ENCODE results near the gene DLG2. TPM values are rescaled to one million over a fixed set of nuclear protein-coding genes. Genes with fewer than 3 reads are reported as not detected.

DLG2 gene
- total RNA-seq, 4 donors from 2014 or later: 6.5 to 14.6 (median 7.2) TPM

DNA sequence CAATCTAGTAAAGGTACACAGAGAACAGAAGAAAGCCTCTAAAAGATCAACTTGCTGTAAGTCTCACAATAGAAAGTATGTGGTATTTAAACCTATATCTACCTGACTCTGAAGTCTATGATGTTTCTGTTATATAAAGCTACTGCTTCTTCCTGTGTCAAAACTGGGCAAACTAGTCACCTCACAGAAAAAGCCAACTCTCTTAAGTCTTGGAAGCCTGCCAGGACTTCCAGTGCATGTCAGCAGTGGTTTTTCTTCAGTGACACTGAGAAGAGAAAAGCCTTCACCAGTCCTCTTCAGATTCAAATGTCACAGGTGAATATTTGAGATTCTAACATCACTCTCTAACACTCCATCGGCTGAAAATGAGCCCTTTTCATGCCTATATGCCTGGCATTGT lies 808.0 kb downstream of the DLG2 start:
- Histone ChIP-seq H3K36me3 (no peaks in the 10 kb centered on the region), H3K9me3 (no peaks in the 10 kb centered on the region), H3K4me3 (no peak overlapping the region), H3K4me1 (no peaks in the 10 kb centered on the region), H3K27me3 (no peaks in the 10 kb centered on the region), H3K27ac (no peak overlapping the region)
- 50 to 68% methylated on average over 1 of the region's 1 CpG for whole genome bisulfite sequencing, 2 donors
- DNase-seq (ENCODE audit: low spot score in 2 of 2): no peak
- TF ChIP-seq EP300 (IDR thresholded peaks at IDR 0.05) (no peak), POLR2A (IDR thresholded peaks at IDR 0.05) (no peak)
- TF ChIP-seq, protein P1, sequence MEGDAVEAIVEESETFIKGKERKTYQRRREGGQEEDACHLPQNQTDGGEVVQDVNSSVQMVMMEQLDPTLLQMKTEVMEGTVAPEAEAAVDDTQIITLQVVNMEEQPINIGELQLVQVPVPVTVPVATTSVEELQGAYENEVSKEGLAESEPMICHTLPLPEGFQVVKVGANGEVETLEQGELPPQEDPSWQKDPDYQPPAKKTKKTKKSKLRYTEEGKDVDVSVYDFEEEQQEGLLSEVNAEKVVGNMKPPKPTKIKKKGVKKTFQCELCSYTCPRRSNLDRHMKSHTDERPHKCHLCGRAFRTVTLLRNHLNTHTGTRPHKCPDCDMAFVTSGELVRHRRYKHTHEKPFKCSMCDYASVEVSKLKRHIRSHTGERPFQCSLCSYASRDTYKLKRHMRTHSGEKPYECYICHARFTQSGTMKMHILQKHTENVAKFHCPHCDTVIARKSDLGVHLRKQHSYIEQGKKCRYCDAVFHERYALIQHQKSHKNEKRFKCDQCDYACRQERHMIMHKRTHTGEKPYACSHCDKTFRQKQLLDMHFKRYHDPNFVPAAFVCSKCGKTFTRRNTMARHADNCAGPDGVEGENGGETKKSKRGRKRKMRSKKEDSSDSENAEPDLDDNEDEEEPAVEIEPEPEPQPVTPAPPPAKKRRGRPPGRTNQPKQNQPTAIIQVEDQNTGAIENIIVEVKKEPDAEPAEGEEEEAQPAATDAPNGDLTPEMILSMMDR (IDR thresholded peaks at IDR 0.05): no peak

DNA sequence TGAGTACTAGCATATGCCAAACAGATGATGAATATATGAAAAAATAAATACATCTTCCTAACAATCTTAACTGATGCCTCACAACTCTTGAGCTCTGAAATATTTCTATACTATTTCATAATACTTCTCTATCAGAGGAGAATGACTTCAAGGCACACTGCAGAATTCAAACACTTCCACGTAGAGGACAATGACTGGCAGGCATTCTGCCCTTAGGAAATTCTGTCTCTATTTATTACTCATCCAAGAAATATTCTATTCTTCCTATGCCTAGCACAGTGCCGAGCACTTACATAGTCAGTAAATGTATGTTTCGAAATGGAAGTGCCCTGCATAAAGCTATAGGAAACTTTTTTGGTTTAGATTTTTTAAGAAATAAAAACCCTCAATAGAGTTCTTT lies 809.1 kb downstream of the DLG2 start:
- TF ChIP-seq POLR2A (IDR thresholded peaks at IDR 0.05): no peak
- no peak for TF ChIP-seq EP300 (IDR thresholded peaks at IDR 0.05)
- TF ChIP-seq, protein P1 (IDR thresholded peaks at IDR 0.05): no peak
- no peaks in the 10 kb centered on the region for H3K36me3 ChIP-seq
- H3K27ac ChIP-seq: no peak overlapping the region
- H3K9me3 ChIP-seq: no peaks in the 10 kb centered on the region
- H3K4me3 ChIP-seq: no peak overlapping the region
- WGBS, 2 donors: 29 to 36% methylated on average over 3 of the region's 3 CpGs
- DNase-seq (ENCODE audit: low spot score in 2 of 2): no peak
- H3K4me1 ChIP-seq: no peaks in the 10 kb centered on the region
- H3K27me3 ChIP-seq: no peaks in the 10 kb centered on the region

DNA sequence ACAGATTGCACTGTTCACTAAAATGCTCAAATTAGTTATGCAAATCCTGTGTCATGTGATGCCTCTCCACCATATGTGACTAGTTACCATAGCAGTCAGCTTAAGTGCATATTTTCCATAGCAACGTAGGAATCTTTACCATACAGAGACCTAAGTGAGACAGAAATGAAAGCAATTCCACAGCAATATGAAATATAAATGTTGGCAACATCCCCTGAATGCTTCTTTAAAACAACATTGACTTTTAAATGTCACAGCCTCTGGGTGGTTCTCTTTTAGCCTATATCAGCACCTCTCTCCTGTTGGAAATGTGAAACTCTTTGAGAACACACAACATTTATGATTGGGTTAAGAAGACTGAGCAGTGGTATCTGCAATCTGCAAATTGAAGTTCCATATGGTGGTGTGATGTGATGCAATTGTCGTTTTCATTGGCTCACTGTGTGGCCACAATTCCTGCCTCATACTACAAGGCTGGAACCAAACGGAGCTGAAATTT lies 814.6 kb downstream of the DLG2 start:
- Histone ChIP-seq H3K4me1 (no peaks in the 10 kb centered on the region), H3K9me3 (no peaks in the 10 kb centered on the region), H3K27ac (no peak overlapping the region), H3K4me3 (no peak overlapping the region), H3K36me3 (no peaks in the 10 kb centered on the region), H3K27me3 (no peaks in the 10 kb centered on the region)
- WGBS, 2 donors: 44 to 48% methylated on average over 3 of the region's 3 CpGs
- no peak for DNase-seq (ENCODE audit: low spot score in 2 of 2)
- TF ChIP-seq, protein P1 (IDR thresholded peaks at IDR 0.05): no peak
- TF ChIP-seq EP300 (IDR thresholded peaks at IDR 0.05) (no peak), POLR2A (IDR thresholded peaks at IDR 0.05) (no peak)

DNA sequence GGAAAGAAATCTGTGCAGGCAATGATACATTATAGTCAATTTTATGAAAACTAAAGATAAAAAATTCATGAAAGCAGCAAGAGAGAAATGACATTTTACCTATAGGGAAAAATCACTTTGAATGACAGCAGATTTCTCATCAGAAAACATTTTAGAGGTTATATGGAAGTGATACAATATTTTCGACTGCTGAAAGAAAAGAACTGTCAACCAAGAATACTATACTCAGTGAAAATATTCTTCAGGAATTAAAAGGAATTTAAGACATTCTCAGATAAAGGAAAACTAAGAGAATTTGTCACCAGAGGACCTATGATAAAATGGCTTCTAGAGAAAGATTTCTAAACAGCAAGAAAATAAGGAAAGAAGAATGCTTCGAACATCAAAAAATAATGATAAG lies 820.8 kb downstream of the DLG2 start:
- H3K9me3 ChIP-seq: peaks cover 0 to 19% (median 3%) of the 10 kb centered on the region in 4 donors
- no peaks in the 10 kb centered on the region for H3K36me3 ChIP-seq
- H3K27ac ChIP-seq: no peak overlapping the region
- H3K4me3 ChIP-seq: no peak overlapping the region
- no peaks in the 10 kb centered on the region for H3K27me3 ChIP-seq
- TF ChIP-seq POLR2A (IDR thresholded peaks at IDR 0.05): no peak
- no peak for TF ChIP-seq EP300 (IDR thresholded peaks at IDR 0.05)
- TF ChIP-seq, protein P1 (IDR thresholded peaks at IDR 0.05): no peak
- WGBS, 2 donors: 90 to 94% methylated on average over 2 of the region's 2 CpGs
- DNase-seq (ENCODE audit: low spot score in 2 of 2): no peak
- H3K4me1 ChIP-seq: no peaks in the 10 kb centered on the region

DNA sequence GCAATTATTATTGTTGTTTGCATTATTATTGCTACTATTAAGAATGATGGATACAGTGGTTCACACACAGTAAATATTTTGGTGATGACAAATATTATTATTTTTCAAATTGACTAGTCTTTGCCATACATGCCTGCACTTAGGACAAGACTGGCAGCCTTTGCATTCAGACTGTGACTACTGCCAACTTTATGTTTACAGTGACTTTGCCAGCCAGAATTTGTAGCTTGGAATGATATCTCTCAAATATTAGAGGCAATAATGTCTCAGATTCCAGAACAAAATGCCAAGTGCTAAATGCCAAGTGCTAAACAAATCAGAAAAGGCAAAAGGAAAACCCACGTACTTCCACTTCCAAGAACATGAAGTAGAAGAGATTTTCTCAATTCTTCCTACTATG lies 823.1 kb downstream of the DLG2 start:
- no peak for TF ChIP-seq EP300 (IDR thresholded peaks at IDR 0.05)
- no peak for TF ChIP-seq POLR2A (IDR thresholded peaks at IDR 0.05)
- TF ChIP-seq, protein P1 (IDR thresholded peaks at IDR 0.05): no peak
- Histone ChIP-seq H3K4me1 (no peaks in the 10 kb centered on the region), H3K27ac (no peak overlapping the region), H3K36me3 (no peaks in the 10 kb centered on the region), H3K4me3 (no peak overlapping the region), H3K9me3 (peaks cover 0 to 19% (median 3%) of the 10 kb centered on the region in 4 donors), H3K27me3 (no peaks in the 10 kb centered on the region)
- DNase-seq (ENCODE audit: low spot score in 2 of 2): no peak
- 26 to 30% methylated on average over 1 of the region's 1 CpG for WGBS, 2 donors

Measured in tibial nerve (tissue), 4 donors.